ENCODE data around the gene LMBR1L.

DNA sequence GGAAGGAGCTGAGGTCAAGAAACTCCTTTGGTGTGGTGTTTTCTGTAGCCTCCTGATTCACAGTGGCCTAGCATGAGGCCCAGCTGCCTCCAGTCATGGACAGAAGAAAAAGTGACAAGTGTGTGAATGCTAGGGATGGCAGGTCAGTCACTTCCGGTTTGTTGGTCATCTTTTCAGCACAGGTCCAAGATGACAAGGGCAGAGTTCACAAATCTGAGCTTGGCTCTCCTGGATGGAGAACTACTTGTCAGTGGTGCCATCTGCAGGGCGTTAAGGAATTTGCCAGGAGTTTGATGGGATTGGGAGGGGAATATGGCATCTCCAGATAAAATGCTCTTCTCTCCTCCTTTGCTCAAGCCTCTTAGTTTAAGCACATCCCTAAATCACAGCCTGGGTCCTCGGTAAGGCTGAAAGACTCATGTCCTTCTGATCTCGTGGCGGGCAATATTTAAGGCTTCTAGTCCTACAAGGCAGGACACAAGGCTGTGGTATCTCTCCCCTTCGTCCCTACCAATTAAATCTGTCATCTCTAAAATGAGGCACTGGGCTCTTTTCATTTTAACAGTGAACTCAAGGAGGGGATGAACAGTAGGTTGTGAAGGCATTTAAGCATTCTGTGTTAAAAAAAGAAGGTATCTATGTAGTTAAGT, 10.5 kb upstream of the LMBR1L start:
- no peak for TF ChIP-seq POLR2A (IDR thresholded peaks at IDR 0.05)
- TF ChIP-seq, protein P1, sequence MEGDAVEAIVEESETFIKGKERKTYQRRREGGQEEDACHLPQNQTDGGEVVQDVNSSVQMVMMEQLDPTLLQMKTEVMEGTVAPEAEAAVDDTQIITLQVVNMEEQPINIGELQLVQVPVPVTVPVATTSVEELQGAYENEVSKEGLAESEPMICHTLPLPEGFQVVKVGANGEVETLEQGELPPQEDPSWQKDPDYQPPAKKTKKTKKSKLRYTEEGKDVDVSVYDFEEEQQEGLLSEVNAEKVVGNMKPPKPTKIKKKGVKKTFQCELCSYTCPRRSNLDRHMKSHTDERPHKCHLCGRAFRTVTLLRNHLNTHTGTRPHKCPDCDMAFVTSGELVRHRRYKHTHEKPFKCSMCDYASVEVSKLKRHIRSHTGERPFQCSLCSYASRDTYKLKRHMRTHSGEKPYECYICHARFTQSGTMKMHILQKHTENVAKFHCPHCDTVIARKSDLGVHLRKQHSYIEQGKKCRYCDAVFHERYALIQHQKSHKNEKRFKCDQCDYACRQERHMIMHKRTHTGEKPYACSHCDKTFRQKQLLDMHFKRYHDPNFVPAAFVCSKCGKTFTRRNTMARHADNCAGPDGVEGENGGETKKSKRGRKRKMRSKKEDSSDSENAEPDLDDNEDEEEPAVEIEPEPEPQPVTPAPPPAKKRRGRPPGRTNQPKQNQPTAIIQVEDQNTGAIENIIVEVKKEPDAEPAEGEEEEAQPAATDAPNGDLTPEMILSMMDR (IDR thresholded peaks at IDR 0.05) = peak in 3 of 4 experiments; percentile 45 to 56 (median 56)

Data from prostate gland (tissue), 2 donors.